ENCODE measurements around the gene TPCN2.

Gene TPCN2

GRCh38 chr11:69100454-69101114 lies 51.9 kb downstream of the TPCN2 start:
- DNase-seq = no peak

- DNase-seq = peak; percentile 57 to 84 (median 70)
Measured at GRCh38 chr11:69101115-69101791, 52.5 kb downstream of the TPCN2 start.

- no peak for DNase-seq
Measured at GRCh38 chr11:69101792-69102695, 53.3 kb downstream of the TPCN2 start.

GRCh38 chr11:69102732-69103615 lies 54.2 kb downstream of the TPCN2 start:
- DNase-seq = no peak

- no peak for DNase-seq
Measured at GRCh38 chr11:69104212-69104855, 55.6 kb downstream of the TPCN2 start.

GRCh38 chr11:69104856-69105395 lies 56.2 kb downstream of the TPCN2 start:
- no peak for DNase-seq

GRCh38 chr11:69105461-69106030 lies 56.8 kb downstream of the TPCN2 start:
- no peak for DNase-seq

- no peak for DNase-seq
Measured at GRCh38 chr11:69106031-69106811, 57.5 kb downstream of the TPCN2 start.

GRCh38 chr11:69107413-69107812 lies 58.7 kb downstream of the TPCN2 start:
- no peak for DNase-seq

GRCh38 chr11:69108030-69108429 lies 59.3 kb downstream of the TPCN2 start:
- DNase-seq = no peak

- no peak for DNase-seq
Measured at GRCh38 chr11:69108559-69108958, 59.8 kb downstream of the TPCN2 start.

GRCh38 chr11:69109101-69109500 lies 60.4 kb downstream of the TPCN2 start:
- no peak for DNase-seq

- DNase-seq = no peak
Measured at GRCh38 chr11:69110451-69110850, 61.7 kb downstream of the TPCN2 start.

- DNase-seq = no peak
Measured at GRCh38 chr11:69111624-69112542, 63.2 kb downstream of the TPCN2 start.

- no peak for DNase-seq
Measured at GRCh38 chr11:69113226-69113625, 64.5 kb downstream of the TPCN2 start.

GRCh38 chr11:69113646-69114340 lies 65.1 kb downstream of the TPCN2 start:
- no peak for DNase-seq

- DNase-seq = no peak
Measured at GRCh38 chr11:69114362-69114761, 65.6 kb downstream of the TPCN2 start.

GRCh38 chr11:69114811-69115523 lies 66.2 kb downstream of the TPCN2 start:
- no peak for DNase-seq

All from stimulated activated naive CD4-positive, alpha-beta T cell (primary cell).